GM12878 (cell line): ENCODE results near the gene KRTAP12-1. TPM values are rescaled to one million over a fixed set of nuclear protein-coding genes. Genes with fewer than 3 reads are reported as not detected.

ENCODE experiments used
- ATAC-seq: fragments of 200-7000 bp; cut with Tn5 transposase; 3 replicates; pipeline ENCODE4 v1.9.1; 2020; ENCODE audit warnings: mild to moderate bottlenecking, moderate library complexity
- BruUV-seq: library from RNA; stranded (reverse); fragments of 400-500 nt; replicated peaks from 2 replicates; lab custom pipeline; 2021; lab: Mats Ljungman, UMichigan
- CTCF ChIA-PET: fragments of 300-600 bp; sonication (Branson Sonifier 250); formaldehyde crosslinking; extraction: SDS; loops from one replicate; lab custom pipeline; 2021; ENCODE audit warnings: inconsistent platforms; lab: Yijun Ruan, JAX
- POLR2A ChIA-PET: fragments of 350-600 bp; formaldehyde crosslinking; extraction: SDS; loops from one replicate; lab custom pipeline; 2021; ENCODE audit warnings: inconsistent platforms; lab: Charles Lee
- RAD21 ChIA-PET: fragments of 300-600 bp; sonication (Branson Sonifier 250); formaldehyde crosslinking; loops from one replicate; lab custom pipeline; 2023; ENCODE audit warnings: antibody characterized with exemption; ENCODE audit not compliant: unreplicated experiment; lab: Charles Lee
- SMC1A ChIA-PET: fragments of 300-600 bp; sonication (Branson Sonifier 250); formaldehyde crosslinking; loops from one replicate; lab custom pipeline; 2023; ENCODE audit not compliant: unreplicated experiment, uncharacterized antibody; lab: Charles Lee
- DNase-seq: peaks from one replicate; pipeline ENCODE4 v3.0.0-alpha.2; 2011; ENCODE audit warnings: low read depth, low spot score
- FAIRE-seq: peaks from 3 replicates; lab custom pipeline; 2011; peaks lifted over from hg19 to GRCh38; lab: Jason Lieb, UNC
- H2AFZ ChIP-seq: 2 replicates; pipeline ENCODE4 v1.6.0; 2011; ENCODE audit warnings: low read depth, low read length, control low read depth; ENCODE audit not compliant: control insufficient read depth
- H3K27ac ChIP-seq: 2 replicates; pipeline ENCODE4 v1.5.1; 2011; ENCODE audit warnings: control low read depth; ENCODE audit not compliant: control insufficient read depth, insufficient read depth
- H3K27me3 ChIP-seq, 2 experiments: replicated peaks in 1 of 2; 2 replicates each; pipeline versions ENCODE4 v1.6.0 to v1.6.1; 2011; ENCODE audit warnings: low read length in 1 of 2; ENCODE audit not compliant: control insufficient read depth in 2 of 2, insufficient read depth in 2 of 2
- H3K36me3 ChIP-seq, 2 experiments: 2 replicates each; pipeline ENCODE4 v1.5.1; 2011; ENCODE audit warnings: low read length in 1 of 2; ENCODE audit not compliant: control insufficient read depth in 2 of 2, insufficient read depth in 2 of 2
- H3K4me1 ChIP-seq: 2 replicates; pipeline ENCODE4 v1.6.1; 2011; ENCODE audit warnings: mild to moderate bottlenecking, low read length, moderate library complexity, mixed read lengths; ENCODE audit not compliant: control insufficient read depth, insufficient read depth
- H3K4me2 ChIP-seq: 2 replicates; pipeline ENCODE4 v1.6.0; 2011; ENCODE audit warnings: control low read depth; ENCODE audit not compliant: control insufficient read depth, insufficient read depth
- H3K4me3 ChIP-seq: fragments of 200-600 bp; sonication (generic); 2 replicates; pipeline ENCODE4 v1.5.1; 2016
- H3K79me2 ChIP-seq: 2 replicates; pipeline ENCODE4 v1.6.0; 2011; ENCODE audit warnings: low read length; ENCODE audit not compliant: control insufficient read depth, insufficient read depth
- H3K9ac ChIP-seq: 2 replicates; pipeline ENCODE4 v1.8.0; 2011; ENCODE audit warnings: low read length, control low read depth, mixed read lengths; ENCODE audit not compliant: control insufficient read depth, insufficient read depth
- H3K9me3 ChIP-seq: replicated peaks from 3 replicates; pipeline ENCODE4 v1.5.1; 2011; ENCODE audit warnings: mild to moderate bottlenecking, low read length; ENCODE audit not compliant: control insufficient read depth, insufficient read depth
- H4K20me1 ChIP-seq: 2 replicates; pipeline ENCODE4 v1.6.0; 2011; ENCODE audit not compliant: control insufficient read depth, insufficient read depth
- ASH2L ChIP-seq: fragments of 300-600, 200-600 bp; sonication (generic); IDR thresholded peaks from 2 replicates; pipeline ENCODE4 v1.6.1; 2017; ENCODE audit warnings: low read depth, mild to moderate bottlenecking, borderline replicate concordance
- BCLAF1 ChIP-seq: fragments of 450-650 bp; IDR thresholded peaks from 2 replicates; pipeline ENCODE4 v1.6.1; 2017; ENCODE audit warnings: antibody characterized with exemption, mild to moderate bottlenecking, moderate library complexity
- CHD2 ChIP-seq: IDR thresholded peaks from 2 replicates; pipeline ENCODE4 v1.6.1; 2011; ENCODE audit warnings: low read depth, low read length, improper control_type of control experiment, borderline replicate concordance
- DPF2 ChIP-seq: fragments of 450-650 bp; IDR thresholded peaks from 2 replicates; pipeline ENCODE4 v1.6.1; 2017; ENCODE audit warnings: mild to moderate bottlenecking
- RELB ChIP-seq: fragments of 450-650 bp; IDR thresholded peaks from 2 replicates; pipeline ENCODE4 v1.6.1; 2017; ENCODE audit warnings: low read depth, mild to moderate bottlenecking, moderate library complexity
- WGBS: methylation state at CpG from one replicate; pipeline ENCODE4 v1.1.6; 2016; ENCODE audit warnings: low lambda C conversion rate; ENCODE audit not compliant: insufficient replicate concordance, insufficient coverage; ENCODE audit errors: missing lambda C conversion rate; 5-methylcytosine and 5-hydroxymethylcytosine counted together
- in situ Hi-C: fragments of 300-500 bp; cut with MboI; formaldehyde crosslinking; loops from 9 replicates; pipeline ENCODE4 v1.14.3; 2018; ENCODE audit warnings: mixed read lengths
- intact Hi-C: fragments of 100-400 bp; cut with micrococcal nuclease; formaldehyde crosslinking; loops from one replicate; pipeline ENCODE4 v1.14.2; 2022; ENCODE audit not compliant: unreplicated experiment
- polyA plus RNA-seq, 11 experiments: library from polyadenylated mRNA; depleted of rRNA in 4 of 11; unstranded in 6 of 11; stranded (reverse) in 5 of 11; fragments of >200 nt; fragmentation: Nextera tagmentation in 4 of 11; fragmentation: Illumina TruSeq in 1 of 11; extraction: Ambion mirVana in 4 of 11; extraction: Trizol in 1 of 11; gene quantifications; 1 replicate in 1 of 11; 2 replicates in 10 of 11; pipeline versions ENCODE4 v1.2.1 to v1.2.3, GENCODE V29; 2011 to 2016; ENCODE audit warnings: inconsistent platforms in 2 of 11, missing spikeins in 2 of 11, low read depth in 1 of 11
- total RNA-seq, 4 experiments: library from RNA; depleted of rRNA in 3 of 4; stranded (reverse); fragments of >200 nt in 3 of 4; fragmentation: Illumina TruSeq in 1 of 4; extraction: Trizol in 1 of 4; gene quantifications; 2 replicates each; pipeline versions ENCODE4 v1.2.1 to v1.2.3, GENCODE V29; 2013 to 2021

The KRTAP12-1 gene
- total and polyA plus RNA-seq, 10 of the 15 experiments (the other 5 are each of a cell fraction or from before 2014, with no cell fraction given): not detected

- no peaks in the 10 kb centered on the region for H3K36me3 ChIP-seq
- in situ Hi-C loops: no loop called here
- H2AFZ ChIP-seq: no peak overlapping the region
- 0% methylated on average over 2 of the region's 2 CpGs for WGBS
- H4K20me1 ChIP-seq: no peaks in the 10 kb centered on the region
- no peaks in the 10 kb centered on the region for H3K4me1 ChIP-seq
- ChIA-PET POLR2A (no interaction called here), SMC1A (no interaction called here), RAD21 (interaction anchor here (1.7 kb wide), 1 partner anchor 22 kb away, joined by 4 read pairs; no protein-coding TSS in a partner anchor), CTCF (interaction anchor here (0.6 kb wide), 1 partner anchor 22 kb away, joined by 3 read pairs; no protein-coding TSS in a partner anchor)
- H3K27ac ChIP-seq: no peak overlapping the region
- no peaks in the 10 kb centered on the region for H3K79me2 ChIP-seq
- TF ChIP-seq RELB (no peak), BCLAF1 (no peak), CHD2 (no peak), ASH2L (no peak), DPF2 (no peak)
- no peaks in the 10 kb centered on the region; the same call in 2 of the 3 replicates for H3K9me3 ChIP-seq
- no peak overlapping the region for H3K4me3 ChIP-seq
- H3K9ac ChIP-seq: no peak overlapping the region
- intact Hi-C loops: no loop called here
- ATAC-seq (no peak), DNase-seq (no peak), FAIRE-seq (no peak)
- H3K27me3 ChIP-seq: peaks cover 2 to 6% of the 10 kb centered on the region in 2 experiments; a peak in 3 of 4 replicates
- no peak overlapping the region for H3K4me2 ChIP-seq
- BruUV-seq: no TSS peak
Observed at GRCh38 chr21:44720170-44720569, 38.2 kb upstream of the KRTAP12-1 start.
